PFSK-1 (cell line): ENCODE results near the gene SUPT3H.

Experiments
- POLR2AphosphoS5 ChIP-seq: IDR thresholded peaks from 2 replicates; pipeline ENCODE4 v1.6.1; 2012; ENCODE audit warnings: low read depth, mild to moderate bottlenecking, control low read depth, low read length, moderate library complexity
- REST ChIP-seq, 2 experiments: IDR thresholded peaks; 2 replicates each; pipeline versions ENCODE4 v1.6.1 to v1.8.0; 2011 to 2012; ENCODE audit warnings: low read depth in 2 of 2, low read length in 2 of 2, control low read depth in 1 of 2, inconsistent platforms in 1 of 2, mild to moderate bottlenecking in 1 of 2, moderate library complexity in 1 of 2; ENCODE audit not compliant: insufficient read depth in 1 of 2
- TAF1 ChIP-seq: IDR thresholded peaks from 2 replicates; pipeline ENCODE4 v1.6.1; 2012; ENCODE audit warnings: low read length, control low read depth, borderline replicate concordance; ENCODE audit not compliant: insufficient read depth

GRCh38 chr6:45057711-45058110 lies 320.0 kb downstream of the SUPT3H start:
- no peak for TF ChIP-seq POLR2AphosphoS5
- TF ChIP-seq TAF1, result no peak
- no peak for TF ChIP-seq REST (IDR thresholded peaks at IDR 0.05; ENCODE audit: insufficient read depth in 1 of 2, low read depth in 2 of 2, low read length in 2 of 2)
